Neuronal stem cell (in vitro differentiated cells): ENCODE measurements around the gene TBX2.

Source experiments
- DNase-seq: peaks from one replicate; pipeline ENCODE4 v3.0.0-alpha.2; 2013; ENCODE audit warnings: low spot score
- H2AFZ ChIP-seq: one replicate; pipeline ENCODE4 v1.6.1; 2013; ENCODE audit warnings: mild to moderate bottlenecking, low read length, inconsistent platforms
- H2AK5ac ChIP-seq: 2 replicates; pipeline ENCODE4 v1.6.1; 2013; ENCODE audit warnings: low read depth, mild to moderate bottlenecking, inconsistent platforms, low read length, moderate library complexity, mixed read lengths
- H2BK120ac ChIP-seq: 2 replicates; pipeline ENCODE4 v1.6.1; 2013; ENCODE audit warnings: low read depth, mild to moderate bottlenecking, inconsistent platforms, low read length, moderate library complexity, mixed read lengths
- H2BK12ac ChIP-seq: one replicate; pipeline ENCODE4 v1.6.1; 2013; ENCODE audit warnings: low read length, inconsistent platforms
- H2BK15ac ChIP-seq: 2 replicates; pipeline ENCODE4 v1.6.1; 2013; ENCODE audit warnings: mild to moderate bottlenecking, low read length, inconsistent platforms, mixed read lengths
- H2BK5ac ChIP-seq: one replicate; pipeline ENCODE4 v1.6.1; 2013; ENCODE audit warnings: inconsistent platforms, mild to moderate bottlenecking, low read length, moderate library complexity
- H3K14ac ChIP-seq: one replicate; pipeline ENCODE4 v1.6.1; 2013; ENCODE audit warnings: low read length, inconsistent platforms
- H3K18ac ChIP-seq: 2 replicates; pipeline ENCODE4 v1.6.1; 2013; ENCODE audit warnings: low read length, inconsistent platforms
- H3K23ac ChIP-seq: 2 replicates; pipeline ENCODE4 v1.6.1; 2013; ENCODE audit warnings: low read depth, mild to moderate bottlenecking, mixed read lengths, low read length, inconsistent platforms; ENCODE audit not compliant: poor library complexity
- H3K27ac ChIP-seq: replicated peaks from 3 replicates; pipeline ENCODE4 v1.5.1; 2013; ENCODE audit warnings: low read length, inconsistent platforms
- H3K27me3 ChIP-seq, 3 experiments: 2 replicates each; pipeline ENCODE4 v1.6.1; 2013; ENCODE audit warnings: low read length in 3 of 3, mild to moderate bottlenecking in 2 of 3, inconsistent platforms in 1 of 3, low read depth in 1 of 3, mixed read lengths in 1 of 3, moderate library complexity in 1 of 3; ENCODE audit not compliant: control insufficient read depth in 3 of 3, insufficient read depth in 3 of 3
- H3K36me3 ChIP-seq, 2 donors: replicated peaks in 1 of 2; 2 replicates each; pipeline ENCODE4 v1.6.1; 2013; ENCODE audit warnings: low read length in 2 of 2; ENCODE audit not compliant: control insufficient read depth in 2 of 2, insufficient read depth in 2 of 2
- H3K4ac ChIP-seq: 2 replicates; pipeline ENCODE4 v1.6.1; 2013; ENCODE audit warnings: inconsistent platforms, mild to moderate bottlenecking, low read length, moderate library complexity
- H3K4me1 ChIP-seq, 2 donors: 1 replicate in 1 of 2; 2 replicates in 1 of 2; pipeline ENCODE4 v1.6.1; 2013; ENCODE audit warnings: low read length in 2 of 2, low read depth in 1 of 2; ENCODE audit not compliant: control insufficient read depth in 2 of 2, insufficient read depth in 1 of 2
- H3K4me2 ChIP-seq: one replicate; pipeline ENCODE4 v1.6.1; 2013; ENCODE audit warnings: mild to moderate bottlenecking, low read length, inconsistent platforms; ENCODE audit not compliant: insufficient read depth, poor library complexity, severe bottlenecking
- H3K4me3 ChIP-seq, 2 donors: 2 replicates each; pipeline ENCODE4 v1.5.1; 2013; ENCODE audit warnings: low read length in 2 of 2, mild to moderate bottlenecking in 2 of 2, inconsistent platforms in 1 of 2, moderate library complexity in 1 of 2
- H3K79me1 ChIP-seq: one replicate; pipeline ENCODE4 v1.6.1; 2013; ENCODE audit warnings: low read depth, mild to moderate bottlenecking, inconsistent platforms, low read length, moderate library complexity
- H3K9ac ChIP-seq: one replicate; pipeline ENCODE4 v1.6.1; 2013; ENCODE audit warnings: mild to moderate bottlenecking, low read depth, low read length, inconsistent platforms; ENCODE audit not compliant: poor library complexity
- H3K9me3 ChIP-seq, 2 donors: replicated peaks in 1 of 2; 2 replicates each; pipeline versions ENCODE3 to v1.6.1; 2013; ENCODE audit warnings: low read length in 2 of 2, mild to moderate bottlenecking in 2 of 2, inconsistent platforms in 1 of 2, low read depth in 1 of 2, mixed read lengths in 1 of 2, moderate library complexity in 1 of 2; ENCODE audit not compliant: control insufficient read depth in 2 of 2, insufficient read depth in 1 of 2
- H4K8ac ChIP-seq: one replicate; pipeline ENCODE4 v1.6.1; 2013; ENCODE audit warnings: low read depth, mild to moderate bottlenecking, inconsistent platforms, low read length, moderate library complexity
- H4K91ac ChIP-seq: one replicate; pipeline ENCODE4 v1.6.1; 2013; ENCODE audit warnings: low read length, low read depth, mild to moderate bottlenecking, inconsistent platforms; ENCODE audit not compliant: poor library complexity
- WGBS, 2 donors: extraction: QIAGEN DNeasy Blood & Tissue Kit; methylation state at CpG; one replicate each; pipeline ENCODE4 v1.1.7; 2013; ENCODE audit warnings: missing lambda C conversion rate in 2 of 2, mixed read lengths in 1 of 2; ENCODE audit not compliant: insufficient read length in 2 of 2, insufficient replicate concordance in 1 of 2; ENCODE audit errors: extremely low coverage in 2 of 2; 5-methylcytosine and 5-hydroxymethylcytosine counted together

The TBX2 gene

GRCh38 chr17:61371179-61371578, 28.5 kb upstream of the TBX2 start:
- no peak overlapping the region for H2AFZ ChIP-seq
- no peak for DNase-seq
- H3K4me2 ChIP-seq: no peak overlapping the region
- H2BK120ac ChIP-seq: no peak overlapping the region
- H2BK5ac ChIP-seq: no peak overlapping the region
- no peak overlapping the region for H3K9ac ChIP-seq
- H3K4me1 ChIP-seq: peaks cover 6 to 14% of the 10 kb centered on the region in 2 donors
- H2AK5ac ChIP-seq: no peak overlapping the region
- H2BK12ac ChIP-seq: no peak overlapping the region
- no peak overlapping the region for H3K18ac ChIP-seq
- H2BK15ac ChIP-seq: no peak overlapping the region
- no CpG with 5 or more reads among the region's 1 CpG for WGBS, 2 donors
- no peak overlapping the region for H4K91ac ChIP-seq
- no peak overlapping the region for H3K23ac ChIP-seq
- no peaks in the 10 kb centered on the region for H3K79me1 ChIP-seq
- H3K27ac ChIP-seq: no peak overlapping the region
- H3K4me3 ChIP-seq: no peak overlapping the region
- H3K4ac ChIP-seq: no peak overlapping the region
- no peak overlapping the region for H4K8ac ChIP-seq
- no peaks in the 10 kb centered on the region for H3K27me3 ChIP-seq
- H3K36me3 ChIP-seq: no peaks in the 10 kb centered on the region
- peaks cover 0 to 2% of the 10 kb centered on the region in 2 donors for H3K9me3 ChIP-seq
- no peak overlapping the region for H3K14ac ChIP-seq

DNA sequence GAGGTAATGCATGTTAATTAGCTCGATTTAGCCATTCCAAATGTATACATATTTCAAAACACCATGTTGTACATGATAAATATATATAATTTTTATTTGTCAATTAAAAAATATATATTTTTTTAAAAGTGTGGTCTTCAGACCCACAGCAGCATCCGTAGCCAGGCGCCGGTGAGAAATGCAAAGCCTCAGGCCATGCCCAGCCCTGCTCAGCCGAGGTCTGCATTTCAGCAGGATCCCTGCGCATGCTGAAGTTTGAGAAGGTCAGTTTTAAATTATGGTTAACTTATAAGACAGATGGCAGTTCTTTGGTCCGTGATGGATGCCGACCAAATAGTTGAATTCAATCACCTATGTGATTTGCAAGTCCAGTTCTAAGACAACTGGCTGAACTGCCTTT, 28.0 kb upstream of the TBX2 start:
- Histone ChIP-seq H3K27ac (no peak overlapping the region), H2BK5ac (no peak overlapping the region), H3K4me1 (peaks cover 6 to 14% of the 10 kb centered on the region in 2 donors), H2AK5ac (no peak overlapping the region), H3K9ac (no peak overlapping the region), H2BK15ac (no peak overlapping the region), H2BK120ac (no peak overlapping the region), H2AFZ (no peak overlapping the region), H2BK12ac (no peak overlapping the region), H3K23ac (no peak overlapping the region), H3K27me3 (no peaks in the 10 kb centered on the region), H3K36me3 (no peaks in the 10 kb centered on the region), H4K91ac (no peak overlapping the region), H3K4ac (no peak overlapping the region), H4K8ac (no peak overlapping the region), H3K18ac (no peak overlapping the region), H3K9me3 (peaks cover 0 to 2% of the 10 kb centered on the region in 2 donors), H3K4me3 (no peak overlapping the region), H3K79me1 (no peaks in the 10 kb centered on the region), H3K14ac (no peak overlapping the region), H3K4me2 (no peak overlapping the region)
- no peak for DNase-seq
- no CpG with 5 or more reads among the region's 8 CpGs for WGBS, 2 donors

- no peak overlapping the region for H3K4ac ChIP-seq
- no peak overlapping the region for H2BK120ac ChIP-seq
- H3K14ac ChIP-seq: no peak overlapping the region
- no peak overlapping the region for H4K8ac ChIP-seq
- no peak overlapping the region for H2AK5ac ChIP-seq
- no peak overlapping the region for H3K4me3 ChIP-seq
- H3K9me3 ChIP-seq: peaks cover 0 to 2% of the 10 kb centered on the region in 2 donors
- H3K4me2 ChIP-seq: no peak overlapping the region
- H3K36me3 ChIP-seq: no peaks in the 10 kb centered on the region
- H3K4me1 ChIP-seq: peaks cover 6 to 14% of the 10 kb centered on the region in 2 donors
- no peaks in the 10 kb centered on the region for H3K27me3 ChIP-seq
- no peaks in the 10 kb centered on the region for H3K79me1 ChIP-seq
- no peak overlapping the region for H4K91ac ChIP-seq
- H2BK5ac ChIP-seq: no peak overlapping the region
- H2AFZ ChIP-seq: no peak overlapping the region
- H3K27ac ChIP-seq: no peak overlapping the region
- no peak for DNase-seq
- no peak overlapping the region for H2BK12ac ChIP-seq
- WGBS, 2 donors: no CpG with 5 or more reads among the region's 9 CpGs
- H3K9ac ChIP-seq: no peak overlapping the region
- H3K23ac ChIP-seq: no peak overlapping the region
- no peak overlapping the region for H2BK15ac ChIP-seq
- H3K18ac ChIP-seq: no peak overlapping the region
Measured at GRCh38 chr17:61372436-61372835, 27.2 kb upstream of the TBX2 start.

- no peaks in the 10 kb centered on the region for H3K27me3 ChIP-seq
- DNase-seq: no peak
- no peak overlapping the region for H3K27ac ChIP-seq
- peaks cover 2 to 11% of the 10 kb centered on the region in 2 donors for H3K4me1 ChIP-seq
- H3K79me1 ChIP-seq: no peaks in the 10 kb centered on the region
- peak overlapping the region; percentile 22 for H3K18ac ChIP-seq
- no CpG with 5 or more reads among the region's 18 CpGs for WGBS, 2 donors
- H2BK12ac ChIP-seq: no peak overlapping the region
- H3K14ac ChIP-seq: no peak overlapping the region
- no peak overlapping the region for H3K4me3 ChIP-seq
- no peak overlapping the region for H3K23ac ChIP-seq
- no peak overlapping the region for H2AFZ ChIP-seq
- no peak overlapping the region for H3K9ac ChIP-seq
- H3K4ac ChIP-seq: no peak overlapping the region
- H2BK120ac ChIP-seq: no peak overlapping the region
- no peaks in the 10 kb centered on the region for H3K9me3 ChIP-seq
- H4K8ac ChIP-seq: no peak overlapping the region
- H3K4me2 ChIP-seq: no peak overlapping the region
- H2BK15ac ChIP-seq: no peak overlapping the region
- H3K36me3 ChIP-seq: no peaks in the 10 kb centered on the region
- H2AK5ac ChIP-seq: peak overlapping the region; percentile 13
- H2BK5ac ChIP-seq: no peak overlapping the region
- H4K91ac ChIP-seq: no peak overlapping the region
Measured at GRCh38 chr17:61376931-61377838, 22.5 kb upstream of the TBX2 start.
